Measurements from ENCODE around the gene CTXND1.

Gene CTXND1

GRCh38 chr15:80288131-80288530 lies 36.1 kb upstream of the CTXND1 start:
- no peak for TF ChIP-seq CTCF (IDR thresholded peaks at IDR 0.05; ENCODE audit: low read depth, low read length, missing control alignments)
- H3K27me3 ChIP-seq (replicated peaks): no peaks in the 10 kb centered on the region
- in situ Hi-C loops (cut with HindIII; ENCODE audit: low pct_ligation_motif_present, low sequenced_read_pairs): no loop called here
- DNase-seq: no peak
- no peak overlapping the region for H3K4me3 ChIP-seq (ENCODE audit: low read depth, low read length)
- H3K36me3 ChIP-seq (replicated peaks): no peaks in the 10 kb centered on the region
- H3K27ac ChIP-seq: no peak overlapping the region

- in situ Hi-C loops (cut with HindIII; ENCODE audit: low pct_ligation_motif_present, low sequenced_read_pairs): no loop called here
- Histone ChIP-seq H3K27me3 (replicated peaks) (no peaks in the 10 kb centered on the region), H3K36me3 (replicated peaks) (no peaks in the 10 kb centered on the region), H3K4me3 (ENCODE audit: low read depth, low read length) (no peak overlapping the region), H3K27ac (no peak overlapping the region)
- DNase-seq: no peak
- TF ChIP-seq CTCF (IDR thresholded peaks at IDR 0.05; ENCODE audit: low read depth, low read length, missing control alignments): no peak
These were observed 34.0 kb upstream of the CTXND1 start for GRCh38 chr15:80286055-80286454.

GRCh38 chr15:80285379-80285778 lies 33.4 kb upstream of the CTXND1 start:
- in situ Hi-C loops (cut with HindIII; ENCODE audit: low pct_ligation_motif_present, low sequenced_read_pairs): no loop called here
- no peak overlapping the region for H3K4me3 ChIP-seq (ENCODE audit: low read depth, low read length)
- DNase-seq: no peak

GRCh38 chr15:80283531-80283930 lies 31.5 kb upstream of the CTXND1 start:
- no peak for TF ChIP-seq CTCF (IDR thresholded peaks at IDR 0.05; ENCODE audit: low read depth, low read length, missing control alignments)
- Histone ChIP-seq H3K36me3 (replicated peaks) (no peaks in the 10 kb centered on the region), H3K27ac (no peak overlapping the region), H3K4me3 (ENCODE audit: low read depth, low read length) (no peak overlapping the region), H3K27me3 (replicated peaks) (no peaks in the 10 kb centered on the region)
- in situ Hi-C loops (cut with HindIII; ENCODE audit: low pct_ligation_motif_present, low sequenced_read_pairs): no loop called here
- DNase-seq: no peak

More at GRCh38 chr15:80285379-80285778, 33.4 kb upstream of the CTXND1 start:
- Histone ChIP-seq H3K27me3 (replicated peaks) (no peaks in the 10 kb centered on the region), H3K36me3 (replicated peaks) (no peaks in the 10 kb centered on the region), H3K27ac (no peak overlapping the region)
- no peak for TF ChIP-seq CTCF (IDR thresholded peaks at IDR 0.05; ENCODE audit: low read depth, low read length, missing control alignments)

GRCh38 chr15:80277147-80277546 lies 25.1 kb upstream of the CTXND1 start:
- no peaks in the 10 kb centered on the region for H3K27me3 ChIP-seq (replicated peaks)
- in situ Hi-C loops (cut with HindIII; ENCODE audit: low pct_ligation_motif_present, low sequenced_read_pairs): no loop called here
- no peak overlapping the region for H3K4me3 ChIP-seq (ENCODE audit: low read depth, low read length)
- H3K36me3 ChIP-seq (replicated peaks): no peaks in the 10 kb centered on the region
- no peak for TF ChIP-seq CTCF (IDR thresholded peaks at IDR 0.05; ENCODE audit: low read depth, low read length, missing control alignments)
- no peak overlapping the region for H3K27ac ChIP-seq
- no peak for DNase-seq

- H3K27ac ChIP-seq: no peak overlapping the region
- in situ Hi-C loops (cut with HindIII; ENCODE audit: low pct_ligation_motif_present, low sequenced_read_pairs): no loop called here
- H3K4me3 ChIP-seq (ENCODE audit: low read depth, low read length): no peak overlapping the region
- H3K36me3 ChIP-seq (replicated peaks): no peaks in the 10 kb centered on the region
- H3K27me3 ChIP-seq (replicated peaks): no peaks in the 10 kb centered on the region
- DNase-seq: peak; percentile 14
- TF ChIP-seq CTCF (IDR thresholded peaks at IDR 0.05; ENCODE audit: low read depth, low read length, missing control alignments): no peak
These were observed 23.9 kb upstream of the CTXND1 start for GRCh38 chr15:80275961-80276360.

Data from brain microvascular endothelial cell (primary cell).